HepG2 (cell line): Measurements from ENCODE around the gene SOAT2. TPM values are rescaled to one million over a fixed set of nuclear protein-coding genes. Genes with fewer than 3 reads are reported as not detected.

Source experiments
- ATF4 ChIP-seq, 2 experiments: fragments of 450-650 bp in 1 of 2; sonication (generic) in 1 of 2; formaldehyde crosslinking; IDR thresholded peaks; 2 replicates each; pipeline versions ENCODE4 v1.5.0 to v1.8.0; 2020 to 2022; ENCODE audit warnings: mild to moderate bottlenecking in 1 of 2, missing genetic modification reagents in 1 of 2
- CENPBD1 ChIP-seq: sonication (generic); formaldehyde crosslinking; IDR thresholded peaks from 2 replicates; pipeline ENCODE4 v1.8.0; 2022; ENCODE audit warnings: missing genetic modification reagents, low read depth, mild to moderate bottlenecking, borderline replicate concordance
- ERF ChIP-seq: IDR thresholded peaks from 2 replicates; pipeline ENCODE4 v1.6.1; 2018; ENCODE audit warnings: missing biosample characterization, missing genetic modification reagents
- FOXJ3 ChIP-seq: sonication (generic); formaldehyde crosslinking; IDR thresholded peaks from 2 replicates; pipeline ENCODE4 v1.4.0; 2020; ENCODE audit warnings: missing genetic modification reagents, mild to moderate bottlenecking, borderline replicate concordance
- FOXO4 ChIP-seq: sonication (generic); formaldehyde crosslinking; conservative IDR thresholded peaks from 2 replicates; pipeline ENCODE4 v1.8.1; 2023; ENCODE audit warnings: missing genetic modification reagents
- MATR3 ChIP-seq: sonication (generic); formaldehyde crosslinking; IDR thresholded peaks from 2 replicates; pipeline ENCODE4 v1.4.0; 2020; ENCODE audit warnings: missing genetic modification reagents
- MXI1 ChIP-seq: IDR thresholded peaks from 3 replicates; pipeline ENCODE4 v1.6.1; 2012; ENCODE audit warnings: low read depth, low read length, inconsistent platforms, borderline replicate concordance
- NR2F2 ChIP-seq: IDR thresholded peaks from 2 replicates; pipeline ENCODE4 v1.6.1; 2012; ENCODE audit warnings: low read depth, inconsistent platforms, borderline replicate concordance
- PHF8 ChIP-seq: sonication (generic); formaldehyde crosslinking; IDR thresholded peaks from 2 replicates; pipeline ENCODE4 v1.5.0; 2020; ENCODE audit warnings: missing genetic modification reagents
- POLR2G ChIP-seq: fragments of 200-400 bp; formaldehyde crosslinking; IDR thresholded peaks from 2 replicates; pipeline ENCODE4 v1.6.1; 2018; ENCODE audit warnings: mild to moderate bottlenecking, low read depth, low read length, moderate library complexity
- RORA ChIP-seq: sonication (generic); formaldehyde crosslinking; IDR thresholded peaks from 2 replicates; pipeline ENCODE4 v1.5.0; 2020; ENCODE audit warnings: mild to moderate bottlenecking, missing genetic modification reagents, moderate library complexity
- SOX13 ChIP-seq, 3 experiments: fragments of 450-650 bp in 1 of 3; sonication (generic) in 1 of 3; formaldehyde crosslinking in 1 of 3; IDR thresholded peaks in 2 of 3; conservative IDR thresholded peaks in 1 of 3; 2 replicates each; pipeline versions ENCODE4 v1.5.0 to v1.6.1; 2016 to 2020; ENCODE audit warnings: antibody characterized with exemption in 1 of 3, mild to moderate bottlenecking in 1 of 3, missing compliant biosample characterization in 1 of 3, missing genetic modification reagents in 1 of 3, moderate library complexity in 1 of 3
- SOX6 ChIP-seq, 2 experiments: fragments of 450-650 bp in 1 of 2; sonication (generic) in 1 of 2; formaldehyde crosslinking in 1 of 2; IDR thresholded peaks; 2 replicates each; pipeline versions ENCODE4 v1.4.0 to v1.6.1; 2017 to 2020; ENCODE audit warnings: antibody characterized with exemption in 1 of 2, mild to moderate bottlenecking in 1 of 2, missing genetic modification reagents in 1 of 2
- TGIF2 ChIP-seq: IDR thresholded peaks from 2 replicates; pipeline ENCODE4 v1.6.1; 2016; ENCODE audit warnings: control low read depth, missing compliant biosample characterization
- ZNF160 ChIP-seq: sonication (generic); formaldehyde crosslinking; IDR thresholded peaks from 2 replicates; pipeline ENCODE4 v1.8.0; 2022; ENCODE audit warnings: mild to moderate bottlenecking, inconsistent platforms, missing genetic modification reagents
- ZNF30 ChIP-seq: sonication (generic); formaldehyde crosslinking; IDR thresholded peaks from 2 replicates; pipeline ENCODE4 v1.5.0; 2020; ENCODE audit warnings: mild to moderate bottlenecking, missing genetic modification reagents
- ZNF430 ChIP-seq: sonication (generic); formaldehyde crosslinking; IDR thresholded peaks from 2 replicates; pipeline ENCODE4 v1.9.0; 2021; ENCODE audit warnings: mild to moderate bottlenecking, missing genetic modification reagents
- ZNF546 ChIP-seq: sonication (generic); formaldehyde crosslinking; conservative IDR thresholded peaks from 2 replicates; pipeline ENCODE4 v1.8.1; 2023; ENCODE audit warnings: mild to moderate bottlenecking, missing genetic modification reagents
- ZNF552 ChIP-seq: sonication (generic); formaldehyde crosslinking; IDR thresholded peaks from 2 replicates; pipeline ENCODE4 v1.9.0; 2022; ENCODE audit warnings: missing genetic modification reagents, mild to moderate bottlenecking, borderline replicate concordance
- ZNF589 ChIP-seq: sonication (generic); formaldehyde crosslinking; conservative IDR thresholded peaks from 2 replicates; pipeline ENCODE4 v1.8.0; 2022; ENCODE audit warnings: mild to moderate bottlenecking, moderate library complexity, missing genetic modification reagents
- ZNF724P ChIP-seq: sonication (generic); formaldehyde crosslinking; IDR thresholded peaks from 2 replicates; pipeline ENCODE4 v1.8.0; 2022; ENCODE audit warnings: missing genetic modification reagents, borderline replicate concordance
- ZNF782 ChIP-seq: sonication (generic); formaldehyde crosslinking; IDR thresholded peaks from 2 replicates; pipeline ENCODE4 v1.4.0; 2020; ENCODE audit warnings: missing genetic modification reagents, mild to moderate bottlenecking, borderline replicate concordance
- polyA plus RNA-seq, 8 experiments: library from polyadenylated mRNA; depleted of rRNA in 3 of 8; stranded (reverse) in 7 of 8; unstranded in 1 of 8; fragments of >200 nt; fragmentation: Illumina TruSeq in 4 of 8; extraction: Trizol in 4 of 8; gene quantifications; 2 replicates each; pipeline versions ENCODE4 v1.2.1 to v1.2.3, GENCODE V29; 2011 to 2016; ENCODE audit warnings: low read depth in 4 of 8, missing spikeins in 1 of 8, mixed read lengths in 1 of 8; ENCODE audit not compliant: insufficient read depth in 1 of 8
- total RNA-seq, 5 experiments: library from RNA; depleted of rRNA; stranded (reverse); fragments of >200 nt; fragmentation: Illumina TruSeq; extraction: Trizol; gene quantifications; 2 replicates each; pipeline ENCODE4 v1.2.3, GENCODE V29; 2016; ENCODE audit warnings: low read depth in 1 of 5
- TF ChIP-seq, protein P1 (sequence below): sonication (generic); formaldehyde crosslinking; IDR thresholded peaks from 2 replicates; pipeline ENCODE4 v1.4.0; 2020; ENCODE audit warnings: missing genetic modification reagents

SOAT2 gene
- total and polyA plus RNA-seq, 2 of the 13 experiments (the other 11 are each of a cell fraction or from before 2014, with no cell fraction given) = 14.9 to 108 TPM

GRCh38 chr12:53102883-53103807 lies at the start of gene SOAT2 (continued):
- TF ChIP-seq CENPBD1 (no peak), ZNF724P (CRISPR knock-in tag) (no peak), ZNF782 (CRISPR knock-in tag) (no peak), ZNF430 (0 out of 2 replicates have a peak, but pooled peaks have one; percentile 5), SOX13 (IDR thresholded peaks at IDR 0.05) (0 out of 2 replicates have a peak, but pooled peaks have one; percentile 7), SOX13 (CRISPR knock-in tag; conservative IDR thresholded peaks at IDR 0.05 in 1 of 2, IDR thresholded peaks at IDR 0.05 in 1 of 2) (peak in 1 of 2 experiments; percentile 49; a peak in 1 of 4 replicates), ZNF160 (0 out of 2 replicates have a peak, but pooled peaks have one; percentile 31), FOXO4 (no peak), ZNF589 (CRISPR knock-in tag) (peak; percentile 63), MXI1 (0 out of 3 replicates have a peak, but pooled peaks have one; percentile 42), ERF (peak; percentile 17; the same call in 1 of the 2 replicates), NR2F2 (no peak; the same call in 1 of the 2 replicates), MATR3 (CRISPR knock-in tag) (no peak), ZNF30 (CRISPR knock-in tag) (no peak), RORA (CRISPR knock-in tag) (no peak), ZNF552 (CRISPR knock-in tag) (no peak), ZNF546 (peak; percentile 23; the same call in 1 of the 2 replicates), FOXJ3 (peak; percentile 20; the same call in 1 of the 2 replicates), TGIF2 (CRISPR knock-in tag) (peak; percentile 81), POLR2G (peak; percentile 85), SOX6 (IDR thresholded peaks at IDR 0.05) (no peak), SOX6 (CRISPR knock-in tag; IDR thresholded peaks at IDR 0.05) (peak; percentile 40), PHF8 (peak; percentile 36; the same call in 1 of the 2 replicates), ATF4 (CRISPR knock-in tag; IDR thresholded peaks at IDR 0.05) (no peak)
- TF ChIP-seq, protein P1, sequence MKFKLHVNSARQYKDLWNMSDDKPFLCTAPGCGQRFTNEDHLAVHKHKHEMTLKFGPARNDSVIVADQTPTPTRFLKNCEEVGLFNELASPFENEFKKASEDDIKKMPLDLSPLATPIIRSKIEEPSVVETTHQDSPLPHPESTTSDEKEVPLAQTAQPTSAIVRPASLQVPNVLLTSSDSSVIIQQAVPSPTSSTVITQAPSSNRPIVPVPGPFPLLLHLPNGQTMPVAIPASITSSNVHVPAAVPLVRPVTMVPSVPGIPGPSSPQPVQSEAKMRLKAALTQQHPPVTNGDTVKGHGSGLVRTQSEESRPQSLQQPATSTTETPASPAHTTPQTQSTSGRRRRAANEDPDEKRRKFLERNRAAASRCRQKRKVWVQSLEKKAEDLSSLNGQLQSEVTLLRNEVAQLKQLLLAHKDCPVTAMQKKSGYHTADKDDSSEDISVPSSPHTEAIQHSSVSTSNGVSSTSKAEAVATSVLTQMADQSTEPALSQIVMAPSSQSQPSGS (CRISPR knock-in tag) = no peak
